Iris pigment epithelial cell (primary cell): ENCODE measurements around the gene NUFIP1.
A peak's percentile ranks its signal among the peaks of the same experiment; 100 is the strongest.
"Not testable (repeated sequence)": the region's sequence is repeated elsewhere in the genome, so short reads cannot be mapped to it uniquely, and the experiment has no call there.

ENCODE experiments used
- DNase-seq: peaks from one replicate; pipeline ENCODE4 v3.0.0-alpha.2; 2011; ENCODE audit warnings: low read depth

NUFIP1 gene

GRCh38 chr13:44919104-44919804, 70.0 kb downstream of the NUFIP1 start:
- no peak for DNase-seq

- DNase-seq, result peak; percentile 94
Measured at GRCh38 chr13:44918326-44919103, 70.8 kb downstream of the NUFIP1 start.

GRCh38 chr13:44917589-44918325, 71.5 kb downstream of the NUFIP1 start:
- DNase-seq, result peak; percentile 94

GRCh38 chr13:44912278-44913016, 76.8 kb downstream of the NUFIP1 start:
- DNase-seq, result no peak

- no peak for DNase-seq
Measured at GRCh38 chr13:44908712-44909111, 80.6 kb downstream of the NUFIP1 start.

- DNase-seq, result no peak
Measured at GRCh38 chr13:44908266-44908665, 81.0 kb downstream of the NUFIP1 start.

GRCh38 chr13:44906713-44907112, 82.6 kb downstream of the NUFIP1 start:
- peak; percentile 65 for DNase-seq

GRCh38 chr13:44906230-44906629, 83.0 kb downstream of the NUFIP1 start:
- DNase-seq, result no peak

GRCh38 chr13:44905556-44905955, 83.7 kb downstream of the NUFIP1 start:
- no peak for DNase-seq

GRCh38 chr13:44904967-44905366, 84.3 kb downstream of the NUFIP1 start:
- peak; percentile 99 for DNase-seq

GRCh38 chr13:44903574-44903985, 85.7 kb downstream of the NUFIP1 start:
- peak; percentile 91 for DNase-seq

GRCh38 chr13:44902738-44903137, 86.5 kb downstream of the NUFIP1 start:
- DNase-seq, result no peak

GRCh38 chr13:44899967-44900366, 89.3 kb downstream of the NUFIP1 start:
- DNase-seq, result no peak

GRCh38 chr13:44898308-44898707, 91.0 kb downstream of the NUFIP1 start:
- not testable (repeated sequence) for DNase-seq

GRCh38 chr13:44895953-44896335, 93.3 kb downstream of the NUFIP1 start:
- DNase-seq, result no peak

- DNase-seq, result no peak
Measured at GRCh38 chr13:44895264-44895952, 93.9 kb downstream of the NUFIP1 start.

GRCh38 chr13:44894001-44894770, 95.1 kb downstream of the NUFIP1 start:
- DNase-seq, result no peak
